Naive B cell (primary cell): Measurements from ENCODE around the gene FGD2. TPM values are rescaled to one million over a fixed set of nuclear protein-coding genes. Genes with fewer than 3 reads are reported as not detected.
A peak's percentile ranks its signal among the peaks of the same experiment; 100 is the strongest.
"Not testable (repeated sequence)": the region's sequence is repeated elsewhere in the genome, so short reads cannot be mapped to it uniquely, and the experiment has no call there.

Source experiments
- ATAC-seq, 2 donors: fragments of 150-1000 bp; cut with Tn5 transposase; 2 replicates each; pipeline ENCODE4 v1.10.0; 2021; ENCODE audit warnings: low read depth in 2 of 2, mild to moderate bottlenecking in 2 of 2, moderate library complexity in 2 of 2
- DNase-seq: peaks from one replicate; pipeline ENCODE4 v3.0.0; 2022
- H3K27ac Mint-ChIP-seq, 6 donors: one replicate each; pipeline ENCODE4 v1.8.0; 2020 to 2022; ENCODE audit warnings: mild to moderate bottlenecking in 6 of 6, mixed read lengths in 6 of 6, moderate library complexity in 5 of 6, inconsistent platforms in 2 of 6
- H3K27me3 Mint-ChIP-seq, 3 donors: one replicate each; pipeline ENCODE4 v1.8.0; 2021 to 2022; ENCODE audit warnings: mixed read lengths in 3 of 3, mild to moderate bottlenecking in 1 of 3
- H3K36me3 Mint-ChIP-seq, 2 donors: one replicate each; pipeline ENCODE4 v1.8.0; 2020 to 2022; ENCODE audit warnings: mixed read lengths in 2 of 2, inconsistent platforms in 1 of 2, mild to moderate bottlenecking in 1 of 2
- H3K4me1 Mint-ChIP-seq, 3 donors: one replicate each; pipeline ENCODE4 v1.8.0; 2020 to 2022; ENCODE audit warnings: mixed read lengths in 3 of 3, inconsistent platforms in 1 of 3, mild to moderate bottlenecking in 1 of 3, moderate library complexity in 1 of 3
- H3K4me3 Mint-ChIP-seq, 8 donors: one replicate each; pipeline ENCODE4 v1.8.0; 2020 to 2022; ENCODE audit warnings: mild to moderate bottlenecking in 8 of 8, mixed read lengths in 8 of 8, moderate library complexity in 8 of 8, inconsistent platforms in 2 of 8
- H3K9me3 Mint-ChIP-seq, 7 donors: one replicate each; pipeline ENCODE4 v1.8.0; 2020 to 2022; ENCODE audit warnings: mixed read lengths in 7 of 7, mild to moderate bottlenecking in 5 of 7, inconsistent platforms in 2 of 7, moderate library complexity in 1 of 7
- polyA plus RNA-seq, 6 donors: library from polyadenylated mRNA; unstranded; fragments of 300-500 nt; fragmentation: Illumina TruSeq; gene quantifications; one replicate each; pipeline ENCODE4 v1.2.3, GENCODE V29; 2021; ENCODE audit warnings: low read depth in 6 of 6

FGD2 gene
- polyA plus RNA-seq, 6 donors from 2014 or later, result 31.5 to 133 (median 69.2) TPM

DNA sequence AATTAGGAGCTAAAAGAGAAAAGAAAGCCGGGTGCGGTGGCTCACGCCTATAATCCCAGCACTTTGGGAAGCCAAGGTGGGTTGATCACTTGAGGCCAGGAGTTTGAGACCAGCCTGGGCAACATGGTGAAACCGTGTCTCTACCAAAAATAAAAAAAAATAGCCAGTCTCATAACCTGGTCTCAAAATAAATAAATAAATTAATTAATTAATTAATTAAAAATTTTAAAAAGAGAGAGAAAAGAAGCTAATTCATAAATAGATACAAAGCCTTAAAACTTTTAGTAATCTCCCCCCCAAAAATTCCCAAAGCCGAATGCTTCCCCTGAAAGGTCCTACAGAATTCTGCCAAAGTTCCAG, 53.5 kb downstream of the FGD2 start:
- not testable (repeated sequence) for H3K27ac Mint-ChIP-seq, DNase-seq, H3K4me3 Mint-ChIP-seq, ATAC-seq, H3K36me3 Mint-ChIP-seq, H3K9me3 Mint-ChIP-seq
- Mint-ChIP-seq H3K27me3 (peaks cover 0 to 16% (median 9%) of the 10 kb centered on the region in 3 donors), H3K4me1 (peaks cover 0 to 11% (median 3%) of the 10 kb centered on the region in 3 donors)

DNA sequence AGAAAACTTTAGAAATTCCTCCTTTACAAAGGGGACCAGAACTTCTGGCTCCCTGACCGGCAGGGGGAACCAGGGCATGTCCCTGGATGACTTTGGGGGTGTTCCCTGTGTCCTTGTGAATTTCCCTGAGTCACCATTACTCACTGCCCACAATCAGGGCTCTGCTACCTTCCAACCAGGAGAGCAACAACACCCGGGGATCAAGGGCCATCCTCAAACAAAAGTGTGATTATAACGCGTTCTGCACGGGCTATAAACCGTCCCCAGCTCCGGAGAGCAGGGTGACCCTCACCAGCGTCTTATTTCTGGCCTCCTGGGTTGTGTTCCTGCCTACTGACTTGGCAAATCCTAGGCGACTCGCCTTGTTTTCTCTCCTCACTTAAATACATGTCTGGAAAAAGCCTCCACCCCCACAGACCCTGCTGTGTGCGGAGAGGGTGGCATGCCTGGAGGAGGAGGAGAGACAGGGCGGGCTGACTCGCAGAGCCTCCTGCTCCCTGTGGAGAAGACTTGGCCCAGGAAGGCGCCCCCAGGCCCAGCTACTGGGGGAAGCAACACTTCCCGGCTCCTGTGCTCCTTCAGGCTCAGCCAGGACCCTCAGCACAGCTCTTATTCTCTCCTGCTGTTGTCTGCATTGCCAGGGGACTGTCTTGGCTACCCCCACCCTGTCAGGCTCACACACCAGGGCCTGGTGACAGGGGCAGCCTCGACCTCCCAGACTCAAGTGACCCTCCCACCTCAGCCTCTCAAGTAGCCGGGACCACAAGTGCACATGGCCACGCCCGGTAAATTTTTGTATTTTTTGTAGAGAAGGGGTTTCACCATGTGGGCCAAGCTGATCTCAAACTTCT, 54.1 kb downstream of the FGD2 start:
- Mint-ChIP-seq H3K4me1 (peaks cover 0 to 9% (median 2%) of the 10 kb centered on the region in 3 donors), H3K4me3 (no peak overlapping the region), H3K9me3 (no peaks in the 10 kb centered on the region), H3K27ac (peak overlapping the region in 1 of 6 donors; percentile 87), H3K27me3 (peaks cover 0 to 13% (median 7%) of the 10 kb centered on the region in 3 donors), H3K36me3 (no peaks in the 10 kb centered on the region)
- ATAC-seq (no peak), DNase-seq (no peak)

DNA sequence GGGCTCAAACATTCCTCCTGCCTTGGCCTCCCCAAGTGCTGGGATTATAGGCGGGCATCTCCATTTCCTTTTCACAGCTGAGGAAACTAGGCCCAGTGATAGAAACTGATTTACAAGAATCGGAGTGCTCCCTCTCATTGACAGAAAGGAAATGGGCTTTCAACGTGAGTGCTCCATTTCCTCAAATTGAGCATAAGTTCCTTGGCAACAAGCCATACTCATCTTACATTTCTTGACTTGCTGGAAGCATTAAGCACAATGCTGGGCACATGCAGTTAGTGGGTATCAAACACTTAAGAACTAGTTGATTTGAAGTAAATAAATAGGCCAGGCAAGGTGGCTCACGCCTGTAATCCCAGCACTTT, 54.7 kb downstream of the FGD2 start:
- no peak for DNase-seq
- Mint-ChIP-seq H3K4me1 (peaks cover 0 to 5% (median 0%) of the 10 kb centered on the region in 3 donors), H3K27ac (no peak overlapping the region), H3K4me3 (no peak overlapping the region), H3K36me3 (no peaks in the 10 kb centered on the region), H3K9me3 (no peaks in the 10 kb centered on the region), H3K27me3 (peaks cover 0 to 8% (median 4%) of the 10 kb centered on the region in 3 donors)
- no peak for ATAC-seq

- Mint-ChIP-seq H3K4me1 (peaks cover 0 to 5% (median 0%) of the 10 kb centered on the region in 3 donors), H3K27me3 (peaks cover 0 to 8% (median 4%) of the 10 kb centered on the region in 3 donors), H3K36me3 (no peaks in the 10 kb centered on the region), H3K4me3 (no peak overlapping the region), H3K9me3 (no peaks in the 10 kb centered on the region), H3K27ac (peak overlapping the region in 1 of 6 donors; percentile 70)
- DNase-seq (no peak), ATAC-seq (no peak)
Measured at GRCh38 chr6:37061157-37061804, 55.8 kb downstream of the FGD2 start.

GRCh38 chr6:37062424-37062823, 57.0 kb downstream of the FGD2 start:
- ATAC-seq (no peak), DNase-seq (no peak)
- H3K36me3 Mint-ChIP-seq, result no peaks in the 10 kb centered on the region
- H3K4me1 Mint-ChIP-seq, result peaks cover 0 to 5% (median 0%) of the 10 kb centered on the region in 3 donors
- no peaks in the 10 kb centered on the region for H3K9me3 Mint-ChIP-seq
- peaks cover 0 to 7% (median 4%) of the 10 kb centered on the region in 3 donors for H3K27me3 Mint-ChIP-seq
- no peak overlapping the region for H3K4me3 Mint-ChIP-seq
- H3K27ac Mint-ChIP-seq, result peak overlapping the region in 1 of 6 donors; percentile 78

GRCh38 chr6:37068356-37069270, 63.2 kb downstream of the FGD2 start:
- no peak overlapping the region for H3K4me3 Mint-ChIP-seq

DNA sequence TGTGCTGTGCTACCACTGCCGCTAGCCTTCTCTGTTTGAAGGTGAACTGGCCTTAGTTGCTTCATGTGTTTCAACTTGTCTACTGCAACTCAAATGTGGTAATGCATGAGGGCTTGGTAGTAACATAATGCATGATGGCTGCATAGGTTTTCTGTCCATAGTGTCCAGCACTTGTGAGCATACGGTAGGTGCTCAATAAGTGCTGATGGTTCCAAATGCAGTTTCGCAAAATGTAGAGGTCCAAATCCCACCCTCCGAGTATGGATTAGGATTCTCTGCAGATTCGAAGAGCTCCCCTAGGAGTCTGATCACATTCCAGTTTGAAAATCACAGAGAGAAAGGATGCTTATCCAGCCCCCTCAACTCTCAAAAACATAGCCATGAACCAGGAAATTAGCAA, 64.2 kb downstream of the FGD2 start:
- DNase-seq (no peak), ATAC-seq (no peak)
- H3K36me3 Mint-ChIP-seq, result peaks cover 0 to 7% of the 10 kb centered on the region in 2 donors
- no peaks in the 10 kb centered on the region for H3K27me3 Mint-ChIP-seq
- H3K27ac Mint-ChIP-seq, result no peak overlapping the region
- H3K4me3 Mint-ChIP-seq, result no peak overlapping the region
- peaks cover 0 to 6% (median 0%) of the 10 kb centered on the region in 7 donors for H3K9me3 Mint-ChIP-seq
- H3K4me1 Mint-ChIP-seq, result peaks cover 11 to 15% (median 11%) of the 10 kb centered on the region in 3 donors

More at GRCh38 chr6:37068356-37069270, 63.2 kb downstream of the FGD2 start:
- Mint-ChIP-seq H3K27me3 (no peaks in the 10 kb centered on the region), H3K36me3 (peaks cover 0 to 5% of the 10 kb centered on the region in 2 donors), H3K4me1 (peaks cover 11 to 15% (median 11%) of the 10 kb centered on the region in 3 donors), H3K9me3 (peaks cover 0 to 6% (median 0%) of the 10 kb centered on the region in 7 donors), H3K27ac (peak overlapping the region in 2 of 6 donors; percentile 20 to 69)
- ATAC-seq, result no peak
- no peak for DNase-seq

DNA sequence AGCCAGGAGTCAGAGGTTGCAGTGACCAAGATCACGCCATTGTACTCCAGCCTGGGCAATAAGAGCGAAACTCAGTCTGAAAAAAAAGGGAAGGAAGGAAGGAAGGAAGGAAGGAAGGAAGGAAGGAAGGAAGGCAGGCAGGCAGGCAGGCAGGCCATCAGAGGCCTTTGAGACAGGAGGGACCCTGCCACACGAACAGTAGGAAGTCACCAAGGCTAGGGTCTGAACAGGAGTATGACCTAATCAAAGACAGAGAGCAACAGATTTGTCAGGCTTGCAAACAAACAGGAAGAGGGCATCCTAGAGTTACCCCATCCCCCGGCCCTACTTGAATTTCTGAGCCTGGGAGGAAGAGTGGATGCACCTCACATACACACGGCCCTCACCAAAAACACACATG, 67.1 kb downstream of the FGD2 start:
- DNase-seq (no peak), ATAC-seq (peak in 1 of 2 donors; percentile 23)
- peaks cover 11 to 15% (median 11%) of the 10 kb centered on the region in 3 donors for H3K4me1 Mint-ChIP-seq
- peak overlapping the region in 3 of 6 donors; percentile 33 to 88 (median 36) for H3K27ac Mint-ChIP-seq
- H3K9me3 Mint-ChIP-seq, result peaks cover 0 to 6% (median 0%) of the 10 kb centered on the region in 7 donors
- peak overlapping the region in 1 of 8 donors; percentile 55 for H3K4me3 Mint-ChIP-seq
- H3K27me3 Mint-ChIP-seq, result peaks cover 0 to 4% (median 0%) of the 10 kb centered on the region in 3 donors
- peaks cover 0 to 7% of the 10 kb centered on the region in 2 donors for H3K36me3 Mint-ChIP-seq

GRCh38 chr6:37074053-37074827, 68.8 kb downstream of the FGD2 start:
- ATAC-seq (no peak), DNase-seq (no peak)
- H3K4me3 Mint-ChIP-seq, result no peak overlapping the region
- peaks cover 0 to 6% (median 0%) of the 10 kb centered on the region in 7 donors for H3K9me3 Mint-ChIP-seq
- peaks cover 11 to 15% (median 11%) of the 10 kb centered on the region in 3 donors for H3K4me1 Mint-ChIP-seq
- H3K27ac Mint-ChIP-seq, result peak overlapping the region in 1 of 6 donors; percentile 40
- peaks cover 0 to 8% (median 0%) of the 10 kb centered on the region in 3 donors for H3K27me3 Mint-ChIP-seq
- peaks cover 0 to 7% of the 10 kb centered on the region in 2 donors for H3K36me3 Mint-ChIP-seq

DNA sequence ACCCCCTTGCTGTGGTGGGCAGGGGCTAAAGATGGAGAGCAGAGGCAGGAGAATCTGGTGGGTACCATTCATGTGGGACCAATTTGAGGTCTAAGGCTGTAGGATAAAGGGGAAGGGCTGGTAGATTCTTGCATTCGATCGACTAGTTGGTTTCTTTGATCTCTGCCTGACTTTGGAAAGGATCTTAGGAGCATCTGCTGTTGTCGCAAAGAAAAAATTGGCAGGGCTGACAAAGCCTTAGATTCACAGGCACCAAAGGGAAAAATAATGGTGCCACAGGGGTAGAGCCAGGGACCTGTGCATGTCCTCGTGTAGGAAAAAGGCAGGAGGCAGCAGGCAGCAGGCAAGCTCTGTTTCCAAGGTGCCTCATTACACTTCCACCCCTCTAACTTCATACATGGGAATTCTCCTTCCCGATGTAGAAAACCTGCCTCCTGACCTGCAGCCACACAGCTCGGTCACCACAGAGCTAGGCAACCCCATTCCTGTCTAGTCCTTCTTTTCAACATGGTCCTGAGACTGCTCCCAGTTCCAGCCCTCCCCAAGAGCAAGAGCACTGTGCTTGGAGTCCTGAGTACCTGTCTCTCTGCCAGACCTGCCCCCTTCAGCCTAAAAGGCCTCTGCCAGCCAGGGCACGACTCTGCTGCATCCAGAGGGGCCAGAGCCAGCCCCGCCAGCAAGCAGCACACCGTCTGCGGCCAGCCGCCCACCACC, 71.9 kb downstream of the FGD2 start:
- Mint-ChIP-seq H3K27me3 (peaks cover 0 to 12% (median 4%) of the 10 kb centered on the region in 3 donors), H3K27ac (peak overlapping the region in 1 of 6 donors; percentile 56), H3K9me3 (peaks cover 0 to 4% (median 0%) of the 10 kb centered on the region in 7 donors), H3K4me1 (peaks cover 3 to 4% (median 4%) of the 10 kb centered on the region in 3 donors), H3K36me3 (peaks cover 0 to 7% of the 10 kb centered on the region in 2 donors), H3K4me3 (no peak overlapping the region)
- ATAC-seq (no peak), DNase-seq (no peak)

- Mint-ChIP-seq H3K4me3 (no peak overlapping the region), H3K9me3 (peaks cover 0 to 4% (median 0%) of the 10 kb centered on the region in 7 donors), H3K36me3 (peaks cover 0 to 7% of the 10 kb centered on the region in 2 donors), H3K27ac (no peak overlapping the region), H3K27me3 (peaks cover 0 to 12% (median 4%) of the 10 kb centered on the region in 3 donors), H3K4me1 (no peaks in the 10 kb centered on the region)
- DNase-seq (no peak), ATAC-seq (no peak)
Measured at GRCh38 chr6:37077905-37078296, 72.4 kb downstream of the FGD2 start.
